ENCODE data around the gene RELN.

DNA sequence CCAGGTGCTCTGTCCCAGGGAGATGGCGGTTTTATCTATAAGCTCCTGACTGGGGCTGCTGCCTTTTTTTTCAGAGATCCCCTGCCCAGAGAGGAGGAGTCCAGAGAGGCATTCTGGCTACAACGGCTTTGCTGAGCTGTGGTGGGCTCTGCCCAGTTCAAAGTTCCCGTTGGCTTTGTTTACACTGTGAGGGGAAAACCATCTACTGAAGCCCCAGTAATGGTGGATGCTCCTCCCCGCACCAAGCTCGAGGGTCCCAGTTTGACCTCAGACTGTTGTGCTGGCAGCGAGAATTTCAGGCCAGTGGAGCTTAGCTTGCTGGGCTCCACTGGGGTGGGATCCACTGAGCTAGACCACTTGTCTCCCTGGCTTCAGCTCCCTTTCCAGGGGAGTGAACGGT is 527.1 kb downstream of the RELN start:
- TF ChIP-seq, protein P1, sequence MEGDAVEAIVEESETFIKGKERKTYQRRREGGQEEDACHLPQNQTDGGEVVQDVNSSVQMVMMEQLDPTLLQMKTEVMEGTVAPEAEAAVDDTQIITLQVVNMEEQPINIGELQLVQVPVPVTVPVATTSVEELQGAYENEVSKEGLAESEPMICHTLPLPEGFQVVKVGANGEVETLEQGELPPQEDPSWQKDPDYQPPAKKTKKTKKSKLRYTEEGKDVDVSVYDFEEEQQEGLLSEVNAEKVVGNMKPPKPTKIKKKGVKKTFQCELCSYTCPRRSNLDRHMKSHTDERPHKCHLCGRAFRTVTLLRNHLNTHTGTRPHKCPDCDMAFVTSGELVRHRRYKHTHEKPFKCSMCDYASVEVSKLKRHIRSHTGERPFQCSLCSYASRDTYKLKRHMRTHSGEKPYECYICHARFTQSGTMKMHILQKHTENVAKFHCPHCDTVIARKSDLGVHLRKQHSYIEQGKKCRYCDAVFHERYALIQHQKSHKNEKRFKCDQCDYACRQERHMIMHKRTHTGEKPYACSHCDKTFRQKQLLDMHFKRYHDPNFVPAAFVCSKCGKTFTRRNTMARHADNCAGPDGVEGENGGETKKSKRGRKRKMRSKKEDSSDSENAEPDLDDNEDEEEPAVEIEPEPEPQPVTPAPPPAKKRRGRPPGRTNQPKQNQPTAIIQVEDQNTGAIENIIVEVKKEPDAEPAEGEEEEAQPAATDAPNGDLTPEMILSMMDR (conservative IDR thresholded peaks at IDR 0.05; ENCODE audit: low read depth, low read length), result no peak
- no peak for TF ChIP-seq EZH2 (IDR thresholded peaks at IDR 0.05; ENCODE audit: low read length, unreplicated experiment)
